ENCODE data around the gene RBBP8NL. TPM values are rescaled to one million over a fixed set of nuclear protein-coding genes. Genes with fewer than 3 reads are reported as not detected.

The RBBP8NL gene
- total and polyA plus RNA-seq, 9 of the 15 experiments (the other 6 are each of a cell fraction or from before 2014, with no cell fraction given): not detected

- no peak for TF ChIP-seq CEBPZ (IDR thresholded peaks at IDR 0.05; ENCODE audit: borderline replicate concordance, low read depth, low read length)
- TF ChIP-seq HNRNPL (IDR thresholded peaks at IDR 0.05; ENCODE audit: low read depth, low read length): peak; percentile 43; the same call in 1 of the 2 replicates
- no peak for TF ChIP-seq HDAC6 (IDR thresholded peaks at IDR 0.05; ENCODE audit: low read depth, low read length)
- TF ChIP-seq CC2D1A (IDR thresholded peaks at IDR 0.05): no peak
- TF ChIP-seq POLR3A (IDR thresholded peaks at IDR 0.05; ENCODE audit: borderline replicate concordance, extremely low read depth, insufficient read depth, insufficient read length): no peak
- no peak for TF ChIP-seq GATAD2A (IDR thresholded peaks at IDR 0.05)
- TF ChIP-seq ZNF766 (CRISPR knock-in tag; conservative IDR thresholded peaks at IDR 0.05): no peak
- peak; percentile 98 for TF ChIP-seq ZBTB33 (CRISPR knock-in tag; IDR thresholded peaks at IDR 0.05)
- no peak for TF ChIP-seq CCAR2 (IDR thresholded peaks at IDR 0.05; ENCODE audit: low read depth, low read length)
- TF ChIP-seq MAZ (CRISPR knock-in tag; conservative IDR thresholded peaks at IDR 0.05 in 1 of 2, IDR thresholded peaks at IDR 0.05 in 1 of 2): peak in 1 of 2 experiments; percentile 30; a peak in 1 of 4 replicates
- no peak for TF ChIP-seq ZBTB17 (CRISPR knock-in tag; IDR thresholded peaks at IDR 0.05)
- 0 out of 2 replicates have a peak, but pooled peaks have one; percentile 2 for TF ChIP-seq KDM2B (CRISPR knock-in tag; IDR thresholded peaks at IDR 0.05)
- 0 out of 2 replicates have a peak, but pooled peaks have one; percentile 22 for TF ChIP-seq ZNF592 (IDR thresholded peaks at IDR 0.05)
- no peak for TF ChIP-seq PTTG1 (tag; IDR thresholded peaks at IDR 0.05; ENCODE audit: low read depth)
Measured at GRCh38 chr20:62367633-62368391, 59.5 kb downstream of the RBBP8NL start (continued).

Data from K562 (cell line).